Measurements from ENCODE around the gene CTDNEP1.
"Not testable (repeated sequence)": the region's sequence is repeated elsewhere in the genome, so short reads cannot be mapped to it uniquely, and the experiment has no call there.

GRCh38 chr17:7243838-7244237 is 7.7 kb downstream of the CTDNEP1 start:
- not testable (repeated sequence) for TF ChIP-seq CTCF, POLR2A (IDR thresholded peaks at IDR 0.05)
